Fibroblast of upper back skin (primary cell): ENCODE results near the gene DYNC1I2.

Source experiments
- DNase-seq: peaks from one replicate; pipeline ENCODE4 v3.0.0-alpha.2; 2013

DYNC1I2 gene

DNA sequence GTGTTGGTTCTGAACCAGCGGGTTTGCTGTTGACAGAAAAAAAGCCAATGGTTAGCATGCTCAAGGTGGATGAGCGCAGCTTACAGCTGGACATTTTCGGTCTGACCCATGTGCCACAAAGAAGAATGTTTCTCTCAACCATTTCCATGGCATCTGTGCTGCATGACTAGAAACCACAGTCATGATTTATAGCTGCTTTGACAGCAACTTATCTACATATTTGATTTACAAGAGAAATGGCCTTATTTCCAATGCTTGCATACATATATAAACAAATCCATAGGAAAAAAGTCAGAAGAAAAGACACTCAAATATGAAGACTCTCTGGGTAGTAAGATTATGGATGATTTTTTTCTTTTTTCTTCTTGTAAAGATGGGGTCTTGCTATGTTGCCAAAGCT, 98.2 kb downstream of the DYNC1I2 start:
- no peak for DNase-seq

DNA sequence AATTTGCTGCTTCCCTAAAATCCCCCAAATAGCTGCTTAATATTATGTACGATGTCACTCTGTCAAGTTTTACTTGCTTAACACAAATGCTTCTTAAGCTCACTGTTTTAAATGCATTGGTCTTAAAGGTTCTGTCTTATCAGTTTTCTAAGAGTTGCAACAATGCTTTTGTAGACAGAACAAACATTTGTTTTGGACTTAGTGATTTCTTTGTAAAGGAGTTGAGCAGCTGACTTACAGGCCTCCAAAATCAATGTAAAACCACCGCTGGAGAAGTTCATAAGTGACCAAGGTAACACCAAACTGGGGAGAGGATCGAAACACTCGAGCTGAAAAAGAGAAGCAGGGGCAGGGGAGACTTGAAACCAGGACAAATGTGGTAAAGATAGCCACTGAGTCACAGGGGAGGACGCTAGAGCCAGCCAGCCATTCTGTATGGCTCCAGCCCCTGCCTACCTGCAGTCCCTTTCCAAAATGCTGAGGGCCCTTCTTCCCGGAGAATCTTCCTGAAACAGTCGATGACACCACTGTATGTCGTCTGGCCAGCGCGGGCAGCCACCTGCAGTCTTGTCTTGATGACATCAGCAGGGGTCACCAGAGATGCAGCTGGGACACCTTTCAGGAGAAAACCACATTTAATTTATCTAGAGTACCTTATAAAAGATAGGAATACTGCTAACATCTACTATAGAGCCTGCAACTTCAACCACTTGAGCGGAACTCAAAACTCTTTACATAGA, 100.2 kb downstream of the DYNC1I2 start:
- no peak for DNase-seq

DNA sequence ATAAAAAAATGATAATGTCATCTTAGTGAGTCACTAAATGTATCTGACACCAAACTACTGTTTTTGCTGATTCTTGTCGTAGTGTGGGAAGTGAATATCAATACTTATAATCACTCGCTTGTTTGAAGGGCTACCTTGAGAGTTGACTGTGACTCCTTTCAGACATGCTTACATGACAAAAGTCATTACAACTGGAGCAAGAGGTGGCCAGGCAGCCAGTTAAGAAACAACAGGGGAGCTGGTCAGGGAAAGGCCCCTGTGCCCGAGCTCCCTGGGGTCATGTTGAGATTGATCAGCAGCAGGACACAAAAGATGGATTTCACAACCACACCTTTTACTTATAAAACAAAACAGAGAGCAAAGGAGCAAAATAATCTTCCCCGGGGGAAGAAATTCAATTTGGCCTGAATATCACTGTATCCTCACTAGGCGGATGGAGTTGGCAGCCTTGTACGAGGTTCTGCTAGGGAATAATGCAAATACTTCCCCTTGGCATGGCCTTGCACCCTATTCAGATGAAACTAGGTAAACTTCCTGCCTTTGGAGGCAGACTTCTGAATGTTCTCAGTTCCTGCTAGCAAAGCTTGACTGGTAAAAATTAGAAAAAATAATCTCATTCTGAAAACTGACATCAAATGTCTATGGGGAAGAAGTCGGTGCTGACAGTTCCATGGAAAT, 101.2 kb downstream of the DYNC1I2 start:
- DNase-seq: no peak

DNA sequence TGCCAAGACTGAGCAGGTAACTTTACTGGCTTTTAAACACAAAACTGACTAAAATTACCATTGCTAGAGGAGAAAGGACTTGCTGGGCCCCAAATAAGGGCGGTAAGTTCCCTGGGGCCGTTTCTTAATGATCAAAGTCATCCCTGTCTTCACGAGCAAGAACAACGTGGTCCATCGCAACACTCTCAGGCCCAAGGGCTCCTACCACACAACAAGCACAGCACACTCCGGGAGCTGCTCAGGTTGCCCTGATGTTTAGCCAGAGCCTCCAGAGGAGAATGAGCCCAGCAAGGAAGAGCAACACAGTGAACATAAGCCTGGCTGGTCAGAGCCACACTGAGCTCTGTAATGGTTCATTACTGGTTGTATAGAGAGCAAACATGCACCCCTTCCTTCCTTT, 102.7 kb downstream of the DYNC1I2 start:
- DNase-seq: no peak

DNA sequence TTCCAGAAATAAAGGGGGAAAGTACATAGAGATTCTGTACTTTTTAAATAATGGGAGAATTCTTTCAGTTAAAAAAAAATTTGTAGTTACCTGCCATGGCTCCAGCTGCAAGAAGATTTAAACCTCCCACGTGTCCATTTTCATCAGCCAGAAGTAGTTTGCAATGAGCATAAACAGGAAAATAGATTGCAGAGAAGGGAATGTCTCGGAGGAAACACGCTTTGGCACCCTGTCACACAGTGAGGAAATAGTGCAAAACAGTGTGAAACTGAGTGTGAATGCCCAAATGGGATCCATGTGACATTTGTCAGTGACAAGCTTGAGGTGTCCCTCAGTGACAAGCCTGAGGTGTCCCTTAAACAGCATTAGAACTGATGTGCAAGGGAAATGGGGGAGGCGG, 104.1 kb downstream of the DYNC1I2 start:
- no peak for DNase-seq

DNA sequence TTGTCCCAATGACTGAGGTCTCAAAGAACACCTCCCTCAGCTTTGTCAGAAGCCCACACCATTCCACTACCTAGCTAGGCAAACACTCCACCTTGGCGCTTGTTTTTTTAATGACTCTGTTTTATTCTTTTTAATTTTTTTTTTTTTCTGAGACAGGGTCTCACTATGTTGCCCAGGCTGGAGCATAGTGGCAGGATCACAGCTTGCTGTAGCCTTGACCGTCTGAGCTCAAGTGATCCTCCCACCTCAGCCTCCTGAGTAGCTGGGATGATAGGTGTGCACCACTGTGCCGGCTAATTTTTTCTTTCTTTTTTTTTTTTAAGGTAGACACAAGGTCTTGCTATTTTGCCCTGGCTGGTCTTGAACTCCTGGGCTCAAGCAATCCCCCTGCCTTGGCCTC, 104.9 kb downstream of the DYNC1I2 start:
- no peak for DNase-seq

DNA sequence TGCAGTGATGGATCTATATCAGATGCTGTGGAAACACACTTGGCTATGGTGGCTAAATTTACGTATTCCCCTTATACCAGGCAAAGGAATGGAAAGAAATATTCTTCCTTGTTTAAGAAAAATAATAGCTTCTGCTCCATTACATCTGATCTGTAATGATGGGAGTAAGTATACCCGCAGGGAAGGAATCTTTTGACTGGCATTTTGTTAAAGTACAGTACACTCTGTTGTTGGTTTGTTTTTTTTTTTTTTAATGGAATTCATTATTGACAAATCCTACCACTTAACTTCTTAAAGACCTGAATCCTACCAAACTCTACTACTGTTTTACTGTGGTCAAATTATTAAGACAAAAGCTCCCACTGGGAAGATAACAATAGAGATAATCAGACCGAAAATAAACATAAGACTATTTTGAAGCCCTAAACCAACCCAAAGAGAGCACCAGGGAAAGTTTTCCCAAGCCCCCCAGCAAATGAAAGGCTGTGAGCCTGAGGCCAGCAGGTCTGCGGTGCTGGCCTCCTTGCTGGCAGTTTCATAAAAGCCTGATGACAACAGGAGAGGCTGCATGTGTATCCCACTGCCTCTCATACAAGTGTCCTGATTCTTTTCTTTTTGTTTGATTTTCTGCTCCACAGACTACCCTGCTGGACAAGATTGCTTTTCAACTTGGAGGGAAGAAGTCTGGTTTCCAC, 105.8 kb downstream of the DYNC1I2 start:
- DNase-seq: no peak

DNA sequence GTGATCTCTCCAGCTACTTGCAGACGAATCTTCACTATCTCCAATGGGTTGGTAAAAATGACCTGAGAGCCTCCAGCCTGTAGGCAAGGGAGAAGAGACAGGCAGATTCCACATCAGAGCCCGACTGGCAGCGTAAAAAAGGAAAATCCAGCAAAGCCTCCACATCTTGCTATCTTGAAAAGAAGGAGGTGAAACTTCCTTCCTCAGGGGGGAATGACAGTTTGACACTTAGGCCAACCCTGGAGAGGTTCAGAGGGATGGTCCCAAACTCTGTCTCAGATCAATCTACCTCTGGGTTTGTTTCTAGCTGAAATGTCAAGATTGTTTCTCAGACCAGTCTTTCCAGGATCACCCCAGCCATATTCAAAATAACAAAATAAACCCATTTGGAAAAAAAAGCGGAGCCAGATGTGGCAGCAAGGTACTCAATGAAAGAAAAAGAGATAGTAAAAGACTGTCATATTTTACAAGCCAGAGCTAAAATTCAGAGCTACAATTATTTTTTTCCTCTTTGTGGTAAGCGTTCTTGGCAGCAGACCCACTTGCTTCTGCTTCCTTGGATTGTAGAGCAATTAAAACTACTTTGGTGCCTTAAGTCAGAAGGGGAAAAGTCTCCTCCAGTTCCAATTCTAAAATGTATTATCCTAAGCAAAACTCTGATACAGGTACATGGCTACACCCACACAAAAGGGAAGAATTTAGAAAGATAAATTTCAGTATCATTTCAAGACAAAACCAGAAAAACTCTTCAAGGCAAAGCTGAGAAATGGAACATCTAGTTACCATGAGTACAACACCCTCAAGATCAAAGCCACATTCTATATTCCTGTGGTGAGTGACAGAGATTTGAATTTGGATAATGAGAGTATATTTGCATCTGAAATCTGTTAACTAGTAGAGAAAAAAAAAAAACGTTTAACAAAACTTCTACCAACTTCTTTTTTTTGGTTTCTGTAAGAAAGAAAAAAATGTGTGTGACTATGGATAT, 106.7 kb downstream of the DYNC1I2 start:
- DNase-seq: peak; percentile 40

DNA sequence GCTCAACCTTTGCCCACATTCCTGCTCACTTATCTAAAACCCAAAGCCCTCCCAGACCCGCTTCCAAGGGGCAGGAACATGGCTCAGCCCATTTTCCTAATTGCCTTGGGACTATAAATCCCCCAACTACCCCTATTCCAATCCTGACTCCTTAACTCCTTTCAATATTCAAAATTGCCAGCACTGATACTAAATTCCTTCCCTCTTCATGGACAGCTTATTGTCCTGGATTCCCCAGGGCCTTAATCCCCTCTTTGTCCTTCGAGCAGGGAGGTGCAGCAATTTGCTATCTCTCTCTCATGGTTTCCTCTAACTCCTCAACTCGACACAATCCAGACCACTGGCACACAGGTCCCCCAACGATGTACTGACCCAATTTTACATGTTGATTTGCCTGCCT, 107.6 kb downstream of the DYNC1I2 start:
- no peak for DNase-seq
